Heart left ventricle (tissue), 13 donors: ENCODE data around the gene KCNC3.

Source experiments
- CTCF ChIP-seq, 12 donors: fragments of 200-600 bp; sonication (generic) in 4 of 12; IDR thresholded peaks; one replicate each; pipeline versions ENCODE4 v1.5.0 to v1.8.0; 2018 to 2022; ENCODE audit warnings: antibody characterized with exemption in 12 of 12, mild to moderate bottlenecking in 5 of 12
- POLR2A ChIP-seq, 2 donors: fragments of 450-650 bp; IDR thresholded peaks; one replicate each; pipeline ENCODE4 v1.6.1; 2017; ENCODE audit warnings: antibody characterized with exemption in 2 of 2, mild to moderate bottlenecking in 2 of 2, moderate library complexity in 2 of 2
- donor health status: ischemic (EF 13 %, LVEDD 7.1; RV severe dilation, severe dysfunction).
- donor health status: DM: no; HTN: yes; CAD: no.
- donor health status: DM: no; HTN: no; CAD: no.
- donor health status: ischemic (EF 25% LVEDD 6.9; RV normal size, moderate dysfunction).
- donor health status: ischemic (EF 25% LVEDD 5.7; RV mildly dilated, moderate dysfunction).
- donor health status: ischemic (EF 35%, LVEDD 5.7; RV mildly dilated, moderate dysfunction).
- donor health status: nonischemic (EF 11% LVEDD 7.7; RV severe dilation, severe dysfunction).
- donor health status: DM: yes; HTN: yes; CAD: no.
- donor health status: PGD.
- donor health status: ischemic (EF 29% LVEDD 5.4; RV normal size, mild dysfunction).
- donor health status: nonischemic (EF 23%, LVEDD 6.1; RV moderate dilation, normal function).

DNA sequence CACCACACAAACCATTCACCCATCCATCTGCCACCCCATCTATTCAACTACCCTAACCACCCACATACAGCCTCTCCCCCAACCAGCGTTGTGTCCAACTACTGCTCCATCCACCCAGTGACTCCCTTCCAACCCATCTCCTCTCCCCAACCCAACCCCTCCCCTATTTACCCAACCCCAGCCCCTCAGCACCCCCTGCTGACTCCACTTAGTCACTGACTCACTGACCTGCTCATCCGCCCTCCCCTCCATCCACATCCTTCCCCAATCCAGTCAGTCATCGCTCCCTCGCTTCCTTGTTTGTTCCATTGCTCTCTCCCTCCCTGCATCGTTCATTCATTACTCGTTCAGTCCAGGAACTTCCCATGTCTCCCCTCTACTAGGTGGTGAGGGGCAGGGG, 39.2 kb downstream of the KCNC3 start:
- no peak for TF ChIP-seq CTCF (IDR thresholded peaks at IDR 0.05)
- no peak for TF ChIP-seq POLR2A (IDR thresholded peaks at IDR 0.05)
